Measurements from ENCODE around the gene PTPRH. TPM values are rescaled to one million over a fixed set of nuclear protein-coding genes. Genes with fewer than 3 reads are reported as not detected.

Gene PTPRH
- total RNA-seq: 0.58 TPM
- polyA plus RNA-seq (ENCODE audit: insufficient read depth in 1 of 8, insufficient read length in 8 of 8, low replicate concordance in 1 of 8): 1 to 10 TPM in 1 of 8 donors, under 1 TPM in 7; 0.14 to 2.1 (median 0.24) TPM
- long read RNA-seq, donor 1: 0 reads
- long read RNA-seq, donor 2: 0 reads
- long read RNA-seq, donor 3: 0 reads
- long read RNA-seq, donor 4: 0 reads
- long read RNA-seq, donor 5: 0 reads
- long read RNA-seq, donor 6: 0 reads
- long read RNA-seq, donor 7: 0 reads
- long read RNA-seq, donor 8: 0 reads
- long read RNA-seq, donor 9: 0 reads
- long read RNA-seq, donor 10: 0 reads
- long read RNA-seq, donor 11: 0 reads

- H3K9me3 ChIP-seq (replicated peaks; ENCODE audit: control insufficient read depth, low read depth, low read length): peaks cover 6% of the 10 kb centered on the region
- H3K27ac ChIP-seq (ENCODE audit: low read length): no peak within 1 kb of the TSS
- DNase-seq: no peak
- no peak within 1 kb of the TSS for H3K4me3 ChIP-seq (ENCODE audit: low read length)
- no peaks in the 10 kb centered on the region for H3K36me3 ChIP-seq (ENCODE audit: control insufficient read depth, insufficient read depth, low read length)
- 42% methylated on average over 11 of the region's 18 CpGs for whole genome bisulfite sequencing (ENCODE audit: insufficient coverage)
- peaks cover 3% of the 10 kb centered on the region for H3K27me3 ChIP-seq (ENCODE audit: control insufficient read depth, insufficient read depth, low read length)
- H3K4me1 ChIP-seq (ENCODE audit: control insufficient read depth, insufficient read depth, low read length): peaks cover 7% of the 10 kb centered on the region
These were observed at the start of gene PTPRH for GRCh38 chr19:55208880-55209692. TSS of gene PTPRH (minus strand) at chr19:55209501. CDS start at chr19:55209433, 68 bp downstream.

GRCh38 chr19:55258476-55258827 is 49.2 kb upstream of the PTPRH start:
- Histone ChIP-seq H3K9me3 (replicated peaks; ENCODE audit: control insufficient read depth, low read depth, low read length) (no peaks in the 10 kb centered on the region), H3K27ac (ENCODE audit: low read length) (peak overlapping the region; percentile 94), H3K4me3 (ENCODE audit: low read length) (peak overlapping the region; percentile 88), H3K36me3 (ENCODE audit: control insufficient read depth, insufficient read depth, low read length) (peaks cover 9% of the 10 kb centered on the region), H3K4me1 (ENCODE audit: control insufficient read depth, insufficient read depth, low read length) (peaks cover 41% of the 10 kb centered on the region), H3K27me3 (ENCODE audit: control insufficient read depth, insufficient read depth, low read length) (no peaks in the 10 kb centered on the region)
- under 1% methylated on average over 51 of the region's 53 CpGs for WGBS (ENCODE audit: insufficient coverage)
- no peak for DNase-seq

GRCh38 chr19:55257461-55258420 is 48.4 kb upstream of the PTPRH start:
- H3K4me1 ChIP-seq (ENCODE audit: control insufficient read depth, insufficient read depth, low read length): peaks cover 41% of the 10 kb centered on the region
- no peaks in the 10 kb centered on the region for H3K27me3 ChIP-seq (ENCODE audit: control insufficient read depth, insufficient read depth, low read length)
- H3K36me3 ChIP-seq (ENCODE audit: control insufficient read depth, insufficient read depth, low read length): peaks cover 8% of the 10 kb centered on the region
- WGBS (ENCODE audit: insufficient coverage): 3% methylated on average over 51 of the region's 51 CpGs
- DNase-seq: peak; percentile 33
- H3K27ac ChIP-seq (ENCODE audit: low read length): peak overlapping the region; percentile 67
- H3K4me3 ChIP-seq (ENCODE audit: low read length): peak overlapping the region; percentile 88
- H3K9me3 ChIP-seq (replicated peaks; ENCODE audit: control insufficient read depth, low read depth, low read length): no peaks in the 10 kb centered on the region

GRCh38 chr19:55256562-55257460 is 47.5 kb upstream of the PTPRH start:
- no peaks in the 10 kb centered on the region for H3K9me3 ChIP-seq (replicated peaks; ENCODE audit: control insufficient read depth, low read depth, low read length)
- DNase-seq: no peak
- H3K27me3 ChIP-seq (ENCODE audit: control insufficient read depth, insufficient read depth, low read length): no peaks in the 10 kb centered on the region
- peaks cover 41% of the 10 kb centered on the region for H3K4me1 ChIP-seq (ENCODE audit: control insufficient read depth, insufficient read depth, low read length)
- H3K27ac ChIP-seq (ENCODE audit: low read length): no peak overlapping the region
- 61% methylated on average over 8 of the region's 22 CpGs for WGBS (ENCODE audit: insufficient coverage)
- peaks cover 4% of the 10 kb centered on the region for H3K36me3 ChIP-seq (ENCODE audit: control insufficient read depth, insufficient read depth, low read length)
- H3K4me3 ChIP-seq (ENCODE audit: low read length): peak overlapping the region; percentile 88

DNA sequence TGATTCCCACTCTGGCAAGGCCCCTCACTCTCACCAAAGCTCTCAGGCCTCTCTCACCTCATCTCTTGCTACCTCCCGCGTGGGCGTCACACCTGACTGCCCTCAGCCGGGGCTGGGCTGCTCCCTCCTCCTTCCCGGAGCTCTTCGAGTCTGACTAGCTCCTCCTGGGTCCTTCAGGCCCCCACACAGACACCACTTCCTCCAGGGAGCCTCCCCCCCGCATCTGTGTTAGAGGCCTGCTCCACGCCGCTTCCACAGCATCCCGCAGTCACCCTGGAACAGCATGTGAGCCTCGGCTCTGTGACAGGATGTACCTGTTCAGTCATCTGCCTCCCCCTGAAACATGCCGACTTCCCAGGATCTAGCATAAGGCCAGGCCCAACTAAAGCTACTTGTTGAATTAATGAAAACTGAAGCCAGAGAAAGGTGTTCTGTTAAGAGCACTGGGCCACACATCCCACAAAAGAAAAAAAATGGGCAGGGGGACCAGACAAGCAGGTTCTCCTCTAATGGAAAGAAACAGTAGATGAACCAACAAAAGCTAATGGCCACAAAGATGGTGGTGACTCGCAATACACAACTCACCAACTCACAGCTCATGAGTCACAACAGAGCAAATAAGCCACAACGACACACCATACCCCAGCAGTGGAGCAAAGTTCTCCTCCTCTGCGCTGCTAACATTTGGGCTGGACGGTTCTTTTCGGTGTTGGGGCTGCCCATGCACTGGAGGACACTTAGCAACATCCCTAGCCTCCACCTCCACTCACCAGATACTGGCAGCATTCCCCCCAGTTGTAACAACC is 46.5 kb upstream of the PTPRH start:
- Histone ChIP-seq H3K9me3 (replicated peaks; ENCODE audit: control insufficient read depth, low read depth, low read length) (no peaks in the 10 kb centered on the region), H3K27ac (ENCODE audit: low read length) (no peak overlapping the region), H3K4me1 (ENCODE audit: control insufficient read depth, insufficient read depth, low read length) (peaks cover 41% of the 10 kb centered on the region), H3K36me3 (ENCODE audit: control insufficient read depth, insufficient read depth, low read length) (peaks cover 7% of the 10 kb centered on the region), H3K4me3 (ENCODE audit: low read length) (peak overlapping the region; percentile 9), H3K27me3 (ENCODE audit: control insufficient read depth, insufficient read depth, low read length) (no peaks in the 10 kb centered on the region)
- DNase-seq: no peak
- 61% methylated on average over 17 of the region's 17 CpGs for WGBS (ENCODE audit: insufficient coverage)

GRCh38 chr19:55254625-55254977 is 45.3 kb upstream of the PTPRH start:
- peaks cover 12% of the 10 kb centered on the region for H3K36me3 ChIP-seq (ENCODE audit: control insufficient read depth, insufficient read depth, low read length)
- DNase-seq: no peak
- 38% methylated on average over 5 of the region's 6 CpGs for WGBS (ENCODE audit: insufficient coverage)
- H3K4me3 ChIP-seq (ENCODE audit: low read length): peak overlapping the region; percentile 2
- peak overlapping the region; percentile 29 for H3K27ac ChIP-seq (ENCODE audit: low read length)
- peaks cover 37% of the 10 kb centered on the region for H3K4me1 ChIP-seq (ENCODE audit: control insufficient read depth, insufficient read depth, low read length)
- no peaks in the 10 kb centered on the region for H3K27me3 ChIP-seq (ENCODE audit: control insufficient read depth, insufficient read depth, low read length)
- no peaks in the 10 kb centered on the region for H3K9me3 ChIP-seq (replicated peaks; ENCODE audit: control insufficient read depth, low read depth, low read length)

DNA sequence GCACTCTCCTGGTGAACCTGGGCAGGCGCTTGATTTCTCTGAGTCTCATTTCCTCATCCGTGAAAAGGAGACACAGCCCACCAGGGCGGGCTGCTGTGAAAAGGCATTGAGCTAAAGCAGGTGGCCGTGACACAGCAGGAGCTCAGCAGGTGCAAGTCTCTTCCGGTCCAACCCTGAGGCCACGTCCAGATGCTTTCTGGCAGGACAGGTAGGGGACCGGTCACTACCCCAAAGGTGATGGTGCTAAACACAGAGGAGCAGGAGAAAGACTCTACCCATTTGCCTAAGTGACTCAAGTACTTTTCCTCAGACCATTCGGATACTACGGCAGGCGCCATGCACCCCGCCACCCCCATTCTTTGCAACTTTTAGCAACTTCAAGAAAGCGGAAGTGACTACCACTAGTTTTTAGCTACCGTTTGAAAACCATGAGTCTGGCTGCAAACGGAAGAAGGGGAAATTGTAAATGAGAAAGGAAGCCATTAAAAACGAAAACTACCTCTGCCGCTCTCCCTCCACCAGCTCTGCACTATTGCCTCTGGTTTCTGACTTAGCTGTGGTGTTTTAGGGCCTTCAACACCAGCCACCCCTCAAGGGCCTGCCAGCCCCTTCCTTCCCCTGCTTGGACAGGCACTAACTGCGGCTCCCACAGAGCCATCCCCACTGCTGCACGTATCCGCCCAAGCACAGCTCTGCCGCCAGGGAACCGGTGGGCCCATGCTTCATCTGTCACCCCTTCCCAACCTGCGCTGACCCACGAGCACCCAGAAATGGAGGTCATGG is 44.7 kb upstream of the PTPRH start:
- 53% methylated on average over 14 of the region's 23 CpGs for WGBS (ENCODE audit: insufficient coverage)
- peak overlapping the region; percentile 2 for H3K4me3 ChIP-seq (ENCODE audit: low read length)
- no peaks in the 10 kb centered on the region for H3K27me3 ChIP-seq (ENCODE audit: control insufficient read depth, insufficient read depth, low read length)
- no peaks in the 10 kb centered on the region for H3K9me3 ChIP-seq (replicated peaks; ENCODE audit: control insufficient read depth, low read depth, low read length)
- H3K4me1 ChIP-seq (ENCODE audit: control insufficient read depth, insufficient read depth, low read length): peaks cover 36% of the 10 kb centered on the region
- peaks cover 12% of the 10 kb centered on the region for H3K36me3 ChIP-seq (ENCODE audit: control insufficient read depth, insufficient read depth, low read length)
- peak; percentile 39 for DNase-seq
- H3K27ac ChIP-seq (ENCODE audit: low read length): peak overlapping the region; percentile 29

- Histone ChIP-seq H3K36me3 (ENCODE audit: control insufficient read depth, insufficient read depth, low read length) (peaks cover 12% of the 10 kb centered on the region), H3K4me3 (ENCODE audit: low read length) (no peak overlapping the region), H3K27ac (ENCODE audit: low read length) (no peak overlapping the region), H3K27me3 (ENCODE audit: control insufficient read depth, insufficient read depth, low read length) (no peaks in the 10 kb centered on the region), H3K9me3 (replicated peaks; ENCODE audit: control insufficient read depth, low read depth, low read length) (no peaks in the 10 kb centered on the region), H3K4me1 (ENCODE audit: control insufficient read depth, insufficient read depth, low read length) (peaks cover 36% of the 10 kb centered on the region)
- DNase-seq: no peak
- WGBS (ENCODE audit: insufficient coverage): 76% methylated on average over 16 of the region's 21 CpGs
These were observed 43.7 kb upstream of the PTPRH start for GRCh38 chr19:55252760-55253663.
